ENCODE data around the gene SOWAHA.
"Not testable (repeated sequence)": the region's sequence is repeated elsewhere in the genome, so short reads cannot be mapped to it uniquely, and the experiment has no call there.

The SOWAHA gene

DNA sequence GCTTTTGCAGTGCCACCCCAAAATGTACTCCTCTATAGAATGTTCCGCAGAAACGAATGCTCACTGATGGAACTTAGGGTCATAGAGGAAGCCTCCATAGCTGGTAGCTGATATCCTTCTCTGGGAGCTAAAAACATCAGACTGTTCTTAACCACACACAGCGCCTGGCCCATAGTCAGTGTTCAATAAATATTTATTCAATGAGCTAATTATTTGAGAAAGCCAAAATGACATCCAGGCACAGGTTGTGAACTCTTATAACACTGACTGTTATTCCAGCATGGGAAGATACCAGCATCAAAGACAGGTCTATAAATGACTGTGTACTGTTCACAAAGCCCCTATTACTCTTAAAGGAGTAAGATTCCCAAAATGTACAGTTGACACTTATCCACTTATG, 40.2 kb downstream of the SOWAHA start:
- no peak for DNase-seq (ENCODE audit: low read depth)

DNA sequence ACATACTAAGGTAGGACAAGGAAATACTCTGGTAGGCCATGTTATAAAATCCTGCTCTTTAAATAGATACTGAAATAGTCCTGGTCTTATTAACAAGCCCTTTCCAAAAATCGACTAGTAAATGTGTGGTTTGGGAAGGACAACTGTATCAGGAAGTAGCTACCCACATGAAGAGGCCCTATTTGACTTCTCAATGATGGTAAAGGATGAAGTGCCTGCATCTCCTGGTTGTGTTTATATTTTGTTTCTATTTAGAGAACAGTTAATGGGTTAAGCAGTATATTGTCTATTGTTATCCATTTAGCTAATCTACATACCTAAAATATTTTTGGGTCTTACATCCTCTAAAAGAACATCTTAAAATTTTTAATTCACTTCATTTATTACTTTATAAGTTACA, 40.7 kb downstream of the SOWAHA start:
- no peak for DNase-seq (ENCODE audit: low read depth)

DNA sequence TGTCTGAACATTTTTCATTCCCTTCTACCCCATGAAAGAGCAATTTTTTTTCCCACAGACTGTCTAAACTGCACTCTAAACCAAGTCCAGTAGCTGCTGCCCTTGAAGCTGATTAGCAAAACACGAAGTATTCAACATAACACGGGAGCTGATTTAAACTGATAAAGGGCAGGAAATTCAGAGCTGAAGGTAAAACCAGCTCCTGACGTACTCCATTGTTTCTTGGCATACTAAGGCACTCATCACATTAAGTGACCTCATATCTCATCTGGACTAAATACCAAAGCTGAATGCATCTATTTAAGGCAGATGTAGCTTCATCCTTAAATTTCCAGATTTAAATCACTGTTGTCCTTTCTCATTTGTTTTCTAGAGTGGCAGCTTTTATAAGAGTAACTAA, 41.2 kb downstream of the SOWAHA start:
- no peak for DNase-seq (ENCODE audit: low read depth)

DNA sequence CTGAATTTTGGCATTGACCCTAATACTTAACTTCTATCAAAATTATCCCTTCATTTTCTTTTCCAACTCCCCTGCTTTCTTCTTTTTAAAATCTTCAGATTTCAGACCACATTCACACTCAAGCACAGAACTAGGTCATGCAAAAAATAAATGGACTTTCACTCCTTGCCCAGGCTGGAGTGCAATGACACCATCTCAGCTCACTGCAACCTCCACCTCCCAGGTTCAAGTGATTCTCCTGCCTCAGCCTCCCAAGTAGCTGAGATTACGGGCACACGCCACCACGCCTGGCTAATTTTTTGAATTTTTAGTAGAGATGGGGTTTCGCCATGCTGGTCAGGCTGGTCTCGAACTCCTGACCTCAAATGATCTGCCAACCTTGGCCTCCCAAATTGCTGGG, 41.9 kb downstream of the SOWAHA start:
- DNase-seq (ENCODE audit: low read depth), result not testable (repeated sequence)

DNA sequence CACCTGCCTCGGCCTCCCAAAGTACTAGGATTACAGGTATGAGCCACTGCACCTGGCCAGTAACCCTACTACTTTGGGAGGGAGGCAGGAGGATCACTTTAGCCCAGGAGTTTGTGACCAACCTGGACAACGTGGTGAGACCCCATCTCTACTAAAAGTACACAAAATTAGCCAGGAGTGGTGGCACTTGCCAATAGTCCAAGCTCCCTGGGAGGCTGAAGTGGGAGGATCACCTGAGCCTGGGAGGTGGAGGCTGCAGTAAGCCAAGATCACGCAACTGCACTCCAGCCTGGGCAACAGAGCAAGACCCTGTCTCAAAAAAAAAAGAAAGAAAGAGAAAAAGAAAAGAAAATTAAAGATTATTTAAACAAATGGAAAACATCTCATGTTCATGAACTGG, 42.9 kb downstream of the SOWAHA start:
- no peak for DNase-seq (ENCODE audit: low read depth)

DNA sequence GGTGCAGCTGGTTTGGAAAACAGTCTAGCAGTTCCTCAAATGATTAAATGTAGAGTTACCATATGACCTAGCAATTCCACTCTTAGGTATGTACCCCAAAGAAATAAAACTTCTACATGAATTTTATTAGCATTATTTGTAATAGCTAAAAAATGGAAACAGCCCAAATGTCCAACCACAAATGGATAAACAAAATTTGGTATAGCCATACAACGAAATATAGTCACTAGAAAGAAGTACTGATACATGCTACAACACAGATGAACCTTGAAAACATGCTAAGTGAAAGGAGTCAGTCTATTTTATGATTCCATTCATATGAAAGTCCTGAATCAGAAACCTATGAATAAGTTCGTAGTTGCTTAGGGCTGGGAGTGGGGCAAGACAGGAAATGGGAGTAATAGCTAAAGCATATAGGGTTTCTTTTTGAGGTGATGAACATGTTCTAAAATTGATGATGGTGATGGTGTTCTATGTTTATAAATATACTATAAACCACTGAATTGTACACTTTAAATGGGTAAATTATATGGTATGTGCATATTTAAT, 46.9 kb downstream of the SOWAHA start:
- DNase-seq (ENCODE audit: low read depth), result no peak

DNA sequence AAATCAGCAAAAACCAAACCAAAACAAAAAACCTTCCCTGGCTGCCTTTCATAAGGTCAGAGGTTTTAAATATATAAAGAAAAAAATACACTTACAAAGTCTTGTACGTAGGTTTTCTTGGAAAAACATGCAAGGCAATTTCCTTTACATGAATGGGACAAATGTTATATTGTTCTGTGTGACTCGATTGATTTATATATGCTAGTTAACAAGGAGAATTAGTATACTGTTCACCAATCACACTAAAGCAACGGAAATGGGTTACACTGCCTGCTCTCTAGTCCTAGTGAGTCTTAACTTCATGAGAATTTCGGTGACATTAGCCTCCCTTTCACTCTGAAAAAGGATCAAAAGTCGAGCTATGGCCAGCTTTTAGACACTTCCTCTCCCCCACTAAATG, 47.6 kb downstream of the SOWAHA start:
- no peak for DNase-seq (ENCODE audit: low read depth)

DNA sequence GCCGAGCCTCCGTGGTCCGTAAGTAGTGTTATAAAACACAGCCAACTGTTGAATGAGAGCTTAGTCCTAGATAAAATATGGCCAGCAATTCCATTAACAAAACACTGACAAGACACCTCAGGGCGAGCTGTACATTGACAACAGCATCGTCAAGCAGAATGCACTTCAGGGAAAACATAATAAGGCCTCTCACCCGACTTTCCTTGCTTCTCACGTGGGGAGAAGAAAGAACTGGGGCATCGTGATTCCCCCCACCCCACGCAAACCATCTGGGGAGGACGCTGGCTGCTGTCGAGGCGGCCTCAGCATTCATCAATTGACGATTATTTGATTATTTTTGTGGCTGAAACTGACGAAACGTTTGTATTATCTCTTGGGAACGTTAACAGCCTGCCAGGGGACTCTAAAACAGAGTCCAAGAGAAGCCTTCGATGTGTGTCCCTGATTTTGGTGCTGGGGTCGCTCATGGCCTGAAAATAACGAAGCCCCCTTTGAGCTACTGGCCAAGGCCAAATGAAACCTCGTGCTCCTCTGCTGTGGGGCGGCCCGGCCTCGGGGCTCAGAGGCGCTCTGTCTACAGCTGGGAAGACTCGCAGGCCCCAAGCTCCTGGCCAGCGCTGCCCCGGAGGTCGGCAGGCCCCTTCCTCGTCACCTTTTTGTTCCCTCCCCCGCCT, 52.7 kb downstream of the SOWAHA start:
- DNase-seq (ENCODE audit: low read depth), result no peak
